Testis (tissue), 3 donors: ENCODE data around the gene POMP. TPM values are rescaled to one million over a fixed set of nuclear protein-coding genes. Genes with fewer than 3 reads are reported as not detected.

ENCODE experiments used
- DNase-seq: peaks from one replicate; pipeline ENCODE4 v3.0.0-alpha.2; 2019
- H3K27ac ChIP-seq, 2 donors: fragments of 200-600 bp; sonication (generic); one replicate each; pipeline ENCODE4 v1.5.1; 2019
- H3K27me3 ChIP-seq: fragments of 200-600 bp; sonication (generic); one replicate; pipeline ENCODE4 v1.5.1; 2019
- H3K36me3 ChIP-seq: fragments of 200-600 bp; sonication (generic); one replicate; pipeline ENCODE4 v1.5.1; 2017; ENCODE audit warnings: low read depth; ENCODE audit errors: missing control alignments
- H3K4me1 ChIP-seq: fragments of 200-600 bp; sonication (generic); one replicate; pipeline ENCODE4 v1.5.1; 2019
- H3K4me3 ChIP-seq, 2 donors: fragments of 200-600 bp; sonication (generic); one replicate each; pipeline ENCODE4 v1.5.1; 2017 to 2019
- H3K9me3 ChIP-seq: fragments of 200-600 bp; sonication (generic); one replicate; pipeline ENCODE4 v1.5.1; 2017
- CTCF ChIP-seq, 3 experiments: fragments of 450-650 bp in 2 of 3; fragments of 200-600 bp in 1 of 3; sonication (generic) in 1 of 3; IDR thresholded peaks; one replicate each; pipeline ENCODE4 v1.5.1; 2016 to 2019; ENCODE audit warnings: antibody characterized with exemption in 3 of 3, mild to moderate bottlenecking in 2 of 3, moderate library complexity in 1 of 3
- POLR2A ChIP-seq: fragments of 450-650 bp; IDR thresholded peaks from one replicate; pipeline ENCODE4 v1.6.1; 2017; ENCODE audit warnings: antibody characterized with exemption, mild to moderate bottlenecking, moderate library complexity
- WGBS, 2 donors: methylation state at CpG; one replicate each; pipeline ENCODE4 v1.1.5; 2018; 5-methylcytosine and 5-hydroxymethylcytosine counted together
- intact Hi-C: fragments of 100-400 bp; cut with DNase I; formaldehyde crosslinking; loops from one replicate; pipeline ENCODE4 v1.15.1; 2023; ENCODE audit warnings: low total_unique reads
- polyA plus RNA-seq: library from polyadenylated mRNA; stranded (reverse); fragments of 350-450 nt; fragmentation: Illumina TruSeq; extraction: RNeasy Lipid Tissue Mini Kit (QIAGEN cat#74804); gene quantifications from one replicate; pipeline ENCODE4 v1.2.3, GENCODE V29; 2014; ENCODE audit warnings: low read depth, low replicate concordance; ENCODE audit not compliant: insufficient read depth
- total RNA-seq, 2 donors: library from RNA; depleted of rRNA; stranded (reverse); fragments of >200 nt; gene quantifications; one replicate each; pipeline ENCODE4 v1.2.3, GENCODE V29; 2016

POMP gene
- total and polyA plus RNA-seq, 3 donors from 2014 or later, result 53.4 to 114 (median 57.3) TPM

GRCh38 chr13:28640861-28641599, 17.9 kb upstream of the POMP start:
- WGBS, 2 donors, result 59 to 65% methylated on average over 11 to 12 of the region's 12 CpGs
- DNase-seq, result no peak
- no peaks in the 10 kb centered on the region for H3K4me1 ChIP-seq
- H3K36me3 ChIP-seq, result no peaks in the 10 kb centered on the region
- H3K27me3 ChIP-seq, result no peaks in the 10 kb centered on the region
- intact Hi-C loops, result no loop called here
- no peaks in the 10 kb centered on the region for H3K9me3 ChIP-seq
- no peak overlapping the region for H3K4me3 ChIP-seq
- peak overlapping the region; percentile 24 to 49 for H3K27ac ChIP-seq
- no peak for TF ChIP-seq CTCF (IDR thresholded peaks at IDR 0.05)
- no peak for TF ChIP-seq POLR2A

- Histone ChIP-seq H3K4me3 (no peak overlapping the region), H3K27me3 (no peaks in the 10 kb centered on the region), H3K4me1 (no peaks in the 10 kb centered on the region), H3K9me3 (no peaks in the 10 kb centered on the region), H3K27ac (peak overlapping the region in 1 of 2 donors; percentile 49), H3K36me3 (no peaks in the 10 kb centered on the region)
- 84 to 88% methylated on average over 3 of the region's 3 CpGs for WGBS, 2 donors
- intact Hi-C loops, result no loop called here
- TF ChIP-seq CTCF (IDR thresholded peaks at IDR 0.05) (no peak), POLR2A (no peak)
- no peak for DNase-seq
Observed at GRCh38 chr13:28641600-28641926, 17.4 kb upstream of the POMP start.

GRCh38 chr13:28650284-28650683, 8.6 kb upstream of the POMP start:
- no peak for TF ChIP-seq POLR2A
- no peak for TF ChIP-seq CTCF (IDR thresholded peaks at IDR 0.05)
- DNase-seq, result no peak
- Histone ChIP-seq H3K27ac (no peak overlapping the region), H3K4me3 (no peak overlapping the region), H3K4me1 (no peaks in the 10 kb centered on the region), H3K36me3 (no peaks in the 10 kb centered on the region), H3K9me3 (no peaks in the 10 kb centered on the region), H3K27me3 (no peaks in the 10 kb centered on the region)
- WGBS, 2 donors, result 88 to 91% methylated on average over 2 of the region's 2 CpGs
- intact Hi-C loops, result no loop called here

GRCh38 chr13:28651810-28652401, 7.0 kb upstream of the POMP start:
- DNase-seq, result no peak
- 80 to 84% methylated on average over 7 of the region's 7 CpGs for WGBS, 2 donors
- no peak overlapping the region for H3K27ac ChIP-seq
- H3K4me3 ChIP-seq, result no peak overlapping the region
- no peaks in the 10 kb centered on the region for H3K36me3 ChIP-seq
- intact Hi-C loops, result no loop called here
- TF ChIP-seq CTCF (IDR thresholded peaks at IDR 0.05), result no peak
- TF ChIP-seq POLR2A, result no peak
- H3K9me3 ChIP-seq, result no peaks in the 10 kb centered on the region
- no peaks in the 10 kb centered on the region for H3K27me3 ChIP-seq
- peaks cover under 1% of the 10 kb centered on the region for H3K4me1 ChIP-seq

- no peak overlapping the region for H3K27ac ChIP-seq
- intact Hi-C loops, result no loop called here
- H3K4me1 ChIP-seq, result peaks cover 11% of the 10 kb centered on the region
- no peak for TF ChIP-seq CTCF (IDR thresholded peaks at IDR 0.05)
- no peaks in the 10 kb centered on the region for H3K27me3 ChIP-seq
- H3K36me3 ChIP-seq, result no peaks in the 10 kb centered on the region
- WGBS, 2 donors, result 63 to 69% methylated on average over 1 of the region's 1 CpG
- DNase-seq, result no peak
- no peaks in the 10 kb centered on the region for H3K9me3 ChIP-seq
- H3K4me3 ChIP-seq, result no peak overlapping the region
Observed at GRCh38 chr13:28653111-28653510, 5.8 kb upstream of the POMP start.
